ENCODE measurements around the gene DUXA. TPM values are rescaled to one million over a fixed set of nuclear protein-coding genes. Genes with fewer than 3 reads are reported as not detected.
A peak's percentile ranks its signal among the peaks of the same experiment; 100 is the strongest.

DUXA gene
- total RNA-seq, 1 experiment from 2014 or later: not detected

DNA sequence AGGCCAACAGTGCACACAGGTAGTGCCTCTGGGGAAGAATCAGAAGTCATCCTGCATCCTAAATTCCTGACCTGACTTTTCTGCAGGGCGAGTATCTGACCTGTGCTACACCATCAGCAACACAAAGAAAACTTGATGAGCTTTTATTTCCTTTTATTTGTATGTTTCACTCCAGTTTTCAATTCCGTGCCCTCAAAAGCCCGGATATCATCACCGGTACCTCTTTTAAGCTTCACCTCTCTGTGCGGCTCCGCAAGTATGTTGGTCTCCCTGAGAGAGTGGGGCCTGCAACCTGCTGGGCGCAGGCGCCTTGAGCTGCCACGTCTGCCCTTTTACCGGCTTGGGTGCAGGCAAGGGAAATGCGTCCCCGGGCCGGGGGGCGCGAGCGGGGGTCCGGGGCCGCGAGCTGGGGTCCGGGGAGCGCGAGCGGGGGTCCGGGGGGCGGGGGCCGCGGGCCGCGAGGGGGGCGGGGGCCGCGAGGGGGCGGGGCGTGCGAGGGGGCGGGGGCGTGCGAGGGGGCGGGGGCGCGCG lies 4.3 kb upstream of the DUXA start:
- H3K36me3 ChIP-seq (ENCODE audit: low read depth): peaks cover 6% of the 10 kb centered on the region; the same call in 1 of the 2 replicates
- peak in 1 of 2 experiments; percentile 35 for DNase-seq
- H3K4me2 ChIP-seq: peak overlapping the region; percentile 57
- no peaks in the 10 kb centered on the region for H4K20me1 ChIP-seq (ENCODE audit: insufficient read depth)
- H2AFZ ChIP-seq: peak overlapping the region; percentile 72; the same call in 1 of the 2 replicates
- H3K4me3 ChIP-seq: peak overlapping the region; percentile 42; the same call in 1 of the 2 replicates
- no TSS peak for BruUV-seq (replicated peaks)
- ChIA-PET POLR2A (ENCODE audit: unreplicated experiment) (interaction anchor here (0.5 to 0.6 kb wide), 2 partner anchors 584 to 857 kb away, joined by 6 to 16 read pairs; partner anchors contain the start of gene ZSCAN5A), CTCF (no interaction called here)
- no peaks in the 10 kb centered on the region for H3K79me2 ChIP-seq (ENCODE audit: low read depth)
- peaks cover 19% of the 10 kb centered on the region for H3F3A ChIP-seq (ENCODE audit: insufficient read depth, low read depth)
- TF ChIP-seq, protein P1, sequence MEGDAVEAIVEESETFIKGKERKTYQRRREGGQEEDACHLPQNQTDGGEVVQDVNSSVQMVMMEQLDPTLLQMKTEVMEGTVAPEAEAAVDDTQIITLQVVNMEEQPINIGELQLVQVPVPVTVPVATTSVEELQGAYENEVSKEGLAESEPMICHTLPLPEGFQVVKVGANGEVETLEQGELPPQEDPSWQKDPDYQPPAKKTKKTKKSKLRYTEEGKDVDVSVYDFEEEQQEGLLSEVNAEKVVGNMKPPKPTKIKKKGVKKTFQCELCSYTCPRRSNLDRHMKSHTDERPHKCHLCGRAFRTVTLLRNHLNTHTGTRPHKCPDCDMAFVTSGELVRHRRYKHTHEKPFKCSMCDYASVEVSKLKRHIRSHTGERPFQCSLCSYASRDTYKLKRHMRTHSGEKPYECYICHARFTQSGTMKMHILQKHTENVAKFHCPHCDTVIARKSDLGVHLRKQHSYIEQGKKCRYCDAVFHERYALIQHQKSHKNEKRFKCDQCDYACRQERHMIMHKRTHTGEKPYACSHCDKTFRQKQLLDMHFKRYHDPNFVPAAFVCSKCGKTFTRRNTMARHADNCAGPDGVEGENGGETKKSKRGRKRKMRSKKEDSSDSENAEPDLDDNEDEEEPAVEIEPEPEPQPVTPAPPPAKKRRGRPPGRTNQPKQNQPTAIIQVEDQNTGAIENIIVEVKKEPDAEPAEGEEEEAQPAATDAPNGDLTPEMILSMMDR (conservative IDR thresholded peaks at IDR 0.05): no peak
- no peak for TF ChIP-seq EZH2 (IDR thresholded peaks at IDR 0.05; ENCODE audit: low read depth)
- 0 out of 2 replicates have a peak, but pooled peaks cover 6% of the 10 kb centered on the region for H3K4me1 ChIP-seq (replicated peaks; ENCODE audit: insufficient read depth)
- intact Hi-C loops (cut with micrococcal nuclease; ENCODE audit: unreplicated experiment): no loop called here
- H3K27ac ChIP-seq: no peak overlapping the region
- H3K9me3 ChIP-seq (ENCODE audit: insufficient read depth, low read depth): peaks cover 16% of the 10 kb centered on the region; the same call in 1 of the 2 replicates
- peaks cover 16% of the 10 kb centered on the region; the same call in 1 of the 2 replicates for H3K27me3 ChIP-seq (ENCODE audit: insufficient read depth, low read depth)
- H3K9me2 ChIP-seq (ENCODE audit: insufficient read depth): no peaks in the 10 kb centered on the region

DNA sequence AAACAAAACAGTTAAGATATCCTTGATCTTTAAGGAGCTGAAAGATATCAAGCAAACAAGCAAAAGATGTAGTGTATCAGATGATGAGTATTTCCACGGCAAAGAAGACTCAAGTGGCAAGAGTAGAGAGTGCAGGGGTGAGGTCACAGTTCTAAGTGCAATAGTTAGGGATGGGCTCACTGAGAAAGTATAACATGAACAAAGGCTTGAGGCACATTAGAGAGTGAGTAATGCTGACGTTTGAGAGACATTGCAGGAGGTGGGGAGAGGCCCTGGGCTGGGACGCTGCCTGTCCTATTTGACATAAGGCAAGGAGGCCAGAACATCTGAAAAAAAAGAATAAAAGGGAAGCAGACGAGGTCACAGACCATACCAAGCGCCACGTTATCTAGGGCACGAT lies 1.4 kb downstream of the DUXA start:
- no peak for TF ChIP-seq EZH2 (IDR thresholded peaks at IDR 0.05; ENCODE audit: low read depth)
- TF ChIP-seq, protein P1 (conservative IDR thresholded peaks at IDR 0.05): no peak
- intact Hi-C loops (cut with micrococcal nuclease; ENCODE audit: unreplicated experiment): no loop called here
- no peaks in the 10 kb centered on the region for H3K9me2 ChIP-seq (ENCODE audit: insufficient read depth)
- H3F3A ChIP-seq (ENCODE audit: insufficient read depth, low read depth): peaks cover under 1% of the 10 kb centered on the region
- H3K79me2 ChIP-seq (ENCODE audit: low read depth): no peaks in the 10 kb centered on the region
- DNase-seq: no peak
- no peak overlapping the region for H3K4me2 ChIP-seq
- ChIA-PET CTCF (no interaction called here), POLR2A (ENCODE audit: unreplicated experiment) (no interaction called here)
- no peak overlapping the region for H3K4me3 ChIP-seq
- H4K20me1 ChIP-seq (ENCODE audit: insufficient read depth): no peaks in the 10 kb centered on the region
- H3K4me1 ChIP-seq (replicated peaks; ENCODE audit: insufficient read depth): no peaks in the 10 kb centered on the region
- no TSS peak for BruUV-seq (replicated peaks)
- H3K27ac ChIP-seq: no peak overlapping the region
- no peaks in the 10 kb centered on the region for H3K9me3 ChIP-seq (ENCODE audit: insufficient read depth, low read depth)
- H2AFZ ChIP-seq: no peak overlapping the region
- peaks cover 14% of the 10 kb centered on the region; the same call in 1 of the 2 replicates for H3K27me3 ChIP-seq (ENCODE audit: insufficient read depth, low read depth)
- no peaks in the 10 kb centered on the region for H3K36me3 ChIP-seq (ENCODE audit: low read depth)

DNA sequence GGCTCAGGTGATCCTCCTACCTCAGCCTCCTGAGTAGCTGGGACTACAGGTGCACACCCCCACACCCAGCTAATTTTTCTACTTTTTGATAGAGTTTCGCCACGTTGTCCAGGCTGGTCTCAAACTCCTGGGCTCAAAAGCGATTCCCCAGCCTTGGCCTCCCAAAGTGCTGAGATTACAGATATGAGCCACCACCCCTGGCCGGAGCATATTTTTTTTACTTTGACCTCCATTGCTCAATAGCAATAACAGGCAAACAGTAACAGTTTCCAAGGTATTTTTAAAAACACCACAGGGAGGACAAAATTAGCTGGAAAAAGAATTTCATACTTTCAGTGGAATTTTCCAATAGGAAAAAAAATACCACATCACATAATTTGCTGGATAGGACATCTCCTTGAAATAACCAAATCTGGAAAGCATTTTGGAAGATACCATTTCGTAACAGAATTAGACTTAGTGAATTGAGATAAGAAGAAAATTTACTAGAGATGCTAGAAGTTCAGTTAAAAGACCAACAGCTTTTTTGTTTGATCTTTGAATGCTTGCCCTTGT lies 5.2 kb downstream of the DUXA start:
- no peak for TF ChIP-seq EZH2 (IDR thresholded peaks at IDR 0.05; ENCODE audit: low read depth)
- TF ChIP-seq, protein P1 (conservative IDR thresholded peaks at IDR 0.05): no peak
- Histone ChIP-seq H3K27me3 (ENCODE audit: insufficient read depth, low read depth) (peaks cover 40% of the 10 kb centered on the region), H4K20me1 (ENCODE audit: insufficient read depth) (no peaks in the 10 kb centered on the region), H3K36me3 (ENCODE audit: low read depth) (no peaks in the 10 kb centered on the region), H3K4me2 (no peak overlapping the region), H3K79me2 (ENCODE audit: low read depth) (no peaks in the 10 kb centered on the region), H3F3A (ENCODE audit: insufficient read depth, low read depth) (no peaks in the 10 kb centered on the region), H3K4me1 (replicated peaks; ENCODE audit: insufficient read depth) (no peaks in the 10 kb centered on the region), H3K27ac (no peak overlapping the region), H3K4me3 (no peak overlapping the region), H3K9me2 (ENCODE audit: insufficient read depth) (no peaks in the 10 kb centered on the region), H3K9me3 (ENCODE audit: insufficient read depth, low read depth) (no peaks in the 10 kb centered on the region), H2AFZ (no peak overlapping the region)
- no TSS peak for BruUV-seq (replicated peaks)
- no peak for DNase-seq
- ChIA-PET POLR2A (ENCODE audit: unreplicated experiment) (no interaction called here), CTCF (no interaction called here)
- intact Hi-C loops (cut with micrococcal nuclease; ENCODE audit: unreplicated experiment): no loop called here

All from PC-9 (cell line).